Neural progenitor cell (in vitro differentiated cells): ENCODE measurements around the gene NSMCE1. TPM values are rescaled to one million over a fixed set of nuclear protein-coding genes. Genes with fewer than 3 reads are reported as not detected.

Experiments
- DNase-seq: peaks from one replicate; pipeline ENCODE4 v3.0.0-alpha.2; 2016; ENCODE audit warnings: low spot score
- H2AFZ ChIP-seq: fragments of 200-600 bp; sonication (generic); replicated peaks from 2 replicates; pipeline ENCODE4 v1.6.1; 2016; ENCODE audit warnings: antibody characterized with exemption
- H3F3A ChIP-seq: fragments of 200-600 bp; sonication (generic); 2 replicates; pipeline ENCODE4 v1.6.1; 2016; ENCODE audit warnings: antibody characterized with exemption, low read depth
- H3K27ac ChIP-seq: fragments of 200-600 bp; sonication (generic); 2 replicates; pipeline ENCODE4 v1.5.1; 2016; ENCODE audit warnings: mild to moderate bottlenecking
- H3K27me3 ChIP-seq: fragments of 200-600 bp; sonication (generic); 2 replicates; pipeline ENCODE4 v1.6.1; 2016; ENCODE audit warnings: mild to moderate bottlenecking, moderate library complexity
- H3K36me3 ChIP-seq: fragments of 200-600 bp; sonication (generic); 2 replicates; pipeline ENCODE4 v1.5.1; 2016
- H3K4me1 ChIP-seq: fragments of 200-600 bp; sonication (generic); 2 replicates; pipeline ENCODE4 v1.6.1; 2016; ENCODE audit warnings: mixed run types
- H3K4me2 ChIP-seq: fragments of 200-600 bp; sonication (generic); 2 replicates; pipeline ENCODE4 v1.6.1; 2016
- H3K4me3 ChIP-seq: fragments of 200-600 bp; sonication (generic); 2 replicates; pipeline ENCODE4 v1.5.1; 2016
- H3K79me2 ChIP-seq: fragments of 200-600 bp; sonication (generic); 2 replicates; pipeline ENCODE4 v1.6.1; 2016; ENCODE audit warnings: low read depth
- H3K9ac ChIP-seq: fragments of 200-600 bp; sonication (generic); 2 replicates; pipeline ENCODE4 v1.6.1; 2016
- H3K9me3 ChIP-seq: fragments of 200-600 bp; sonication (generic); 2 replicates; pipeline ENCODE4 v1.5.1; 2016; ENCODE audit warnings: low read depth
- H4K20me1 ChIP-seq: fragments of 200-600 bp; sonication (generic); 2 replicates; pipeline ENCODE4 v1.6.1; 2016; ENCODE audit warnings: low read depth
- H3K27ac Mint-ChIP-seq: 3 replicates; pipeline ENCODE4 v1.8.0; 2021; ENCODE audit warnings: mixed read lengths
- H3K27me3 Mint-ChIP-seq: 2 replicates; pipeline ENCODE4 v1.8.0; 2022; ENCODE audit warnings: low read depth, mild to moderate bottlenecking, inconsistent platforms, moderate library complexity, mixed read lengths; ENCODE audit not compliant: insufficient read depth
- H3K36me3 Mint-ChIP-seq: 3 replicates; pipeline ENCODE4 v1.8.0; 2021; ENCODE audit warnings: mixed read lengths
- H3K4me1 Mint-ChIP-seq: 3 replicates; pipeline ENCODE4 v1.8.0; 2021; ENCODE audit warnings: mixed read lengths
- H3K4me3 Mint-ChIP-seq: 3 replicates; pipeline ENCODE4 v1.8.0; 2021; ENCODE audit warnings: mild to moderate bottlenecking, moderate library complexity, mixed read lengths
- H3K9me3 Mint-ChIP-seq: 3 replicates; pipeline ENCODE4 v1.8.0; 2020; ENCODE audit warnings: mixed read lengths
- EZH2 ChIP-seq: fragments of 200-600 bp; sonication (generic); IDR thresholded peaks from 2 replicates; pipeline ENCODE4 v1.6.1; 2017; ENCODE audit warnings: antibody characterized with exemption, mild to moderate bottlenecking, moderate library complexity
- EZH2phosphoT487 ChIP-seq: fragments of 200-600 bp; sonication (generic); IDR thresholded peaks from 2 replicates; pipeline ENCODE4 v1.6.1; 2017; ENCODE audit warnings: antibody characterized with exemption
- total RNA-seq: library from RNA; depleted of rRNA; stranded (reverse); fragments of >200 nt; gene quantifications from 2 replicates; pipeline ENCODE4 v1.2.3, GENCODE V29; 2015; ENCODE audit warnings: low replicate concordance
- TF ChIP-seq, protein P1 (sequence below): fragments of 200-600 bp; sonication (generic); IDR thresholded peaks from 2 replicates; pipeline ENCODE4 v1.5.1; 2017; ENCODE audit warnings: antibody characterized with exemption, mild to moderate bottlenecking

NSMCE1 gene
- total RNA-seq, 1 donor from 2014 or later: 83.4 TPM

DNA sequence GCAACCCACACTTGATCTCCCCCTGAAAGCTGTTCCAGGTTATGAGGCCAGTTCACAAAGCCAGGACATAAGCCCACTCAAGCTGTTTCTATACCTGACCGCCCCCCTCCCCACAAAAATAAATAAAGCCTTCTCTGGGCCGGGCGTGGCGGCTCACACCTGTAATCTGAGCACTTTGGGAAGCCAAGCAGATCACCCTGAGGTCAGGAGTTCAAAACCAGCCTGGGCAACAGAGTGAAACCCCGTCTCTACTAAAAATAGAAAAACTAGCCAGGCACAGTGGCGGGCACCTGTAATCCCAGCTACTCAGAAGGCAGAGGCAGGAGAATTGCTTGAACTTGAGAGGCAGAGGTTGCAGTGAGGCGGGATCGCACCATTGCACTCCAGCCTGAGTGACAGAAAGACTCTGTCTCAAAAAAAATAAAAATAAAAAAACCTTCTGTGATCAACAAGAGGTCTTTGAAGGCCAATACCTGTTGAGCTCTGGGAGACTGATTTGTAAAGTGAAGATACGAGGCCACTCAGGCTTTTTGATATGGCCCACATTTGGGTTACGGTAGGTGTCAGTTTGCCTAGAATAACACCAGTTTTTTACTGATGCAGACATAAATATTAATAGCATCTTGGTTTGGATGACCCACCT is 63.0 kb downstream of the NSMCE1 start:
- no peaks in the 10 kb centered on the region for H4K20me1 ChIP-seq
- H3K27me3 Mint-ChIP-seq: peaks cover 7% of the 10 kb centered on the region
- TF ChIP-seq EZH2: no peak
- no peak for TF ChIP-seq EZH2phosphoT487
- TF ChIP-seq, protein P1, sequence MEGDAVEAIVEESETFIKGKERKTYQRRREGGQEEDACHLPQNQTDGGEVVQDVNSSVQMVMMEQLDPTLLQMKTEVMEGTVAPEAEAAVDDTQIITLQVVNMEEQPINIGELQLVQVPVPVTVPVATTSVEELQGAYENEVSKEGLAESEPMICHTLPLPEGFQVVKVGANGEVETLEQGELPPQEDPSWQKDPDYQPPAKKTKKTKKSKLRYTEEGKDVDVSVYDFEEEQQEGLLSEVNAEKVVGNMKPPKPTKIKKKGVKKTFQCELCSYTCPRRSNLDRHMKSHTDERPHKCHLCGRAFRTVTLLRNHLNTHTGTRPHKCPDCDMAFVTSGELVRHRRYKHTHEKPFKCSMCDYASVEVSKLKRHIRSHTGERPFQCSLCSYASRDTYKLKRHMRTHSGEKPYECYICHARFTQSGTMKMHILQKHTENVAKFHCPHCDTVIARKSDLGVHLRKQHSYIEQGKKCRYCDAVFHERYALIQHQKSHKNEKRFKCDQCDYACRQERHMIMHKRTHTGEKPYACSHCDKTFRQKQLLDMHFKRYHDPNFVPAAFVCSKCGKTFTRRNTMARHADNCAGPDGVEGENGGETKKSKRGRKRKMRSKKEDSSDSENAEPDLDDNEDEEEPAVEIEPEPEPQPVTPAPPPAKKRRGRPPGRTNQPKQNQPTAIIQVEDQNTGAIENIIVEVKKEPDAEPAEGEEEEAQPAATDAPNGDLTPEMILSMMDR: no peak

DNA sequence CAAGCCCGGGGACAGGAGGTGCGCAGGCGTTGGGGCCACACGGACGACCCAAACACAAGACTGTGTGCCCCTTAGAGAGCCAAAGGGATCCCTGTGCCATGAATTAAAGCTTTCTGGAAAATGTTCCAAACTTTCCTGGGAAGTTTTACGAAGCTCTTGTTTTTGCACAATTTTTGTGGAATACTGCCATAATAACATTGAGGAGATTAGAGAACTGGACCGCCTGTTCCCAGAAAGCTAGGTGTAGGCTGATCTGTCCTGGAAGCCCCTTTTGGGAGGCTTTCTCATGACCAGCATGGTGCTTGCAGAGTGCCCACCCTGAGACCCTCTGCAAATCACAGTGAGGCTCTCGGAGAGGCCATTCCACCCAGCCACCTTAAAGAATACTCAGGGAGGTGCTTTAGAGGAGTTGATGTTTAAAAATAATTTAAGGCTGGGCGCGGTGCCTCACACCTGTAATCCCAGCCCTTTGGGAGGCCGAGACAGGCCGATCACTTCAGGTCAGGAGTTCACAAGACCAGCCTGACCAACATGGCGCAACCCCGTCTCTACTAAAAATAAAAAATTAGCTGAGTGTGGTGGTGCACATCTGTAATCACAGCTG is 64.2 kb downstream of the NSMCE1 start:
- Histone ChIP-seq H4K20me1 (no peaks in the 10 kb centered on the region), H3K4me2 (peak overlapping the region; percentile 86), H3F3A (peaks cover 13% of the 10 kb centered on the region), H3K9me3 (no peaks in the 10 kb centered on the region), H3K9ac (peak overlapping the region; percentile 76), H2AFZ (peak overlapping the region; percentile 90), H3K4me3 (peak overlapping the region; percentile 70), H3K27ac (peak overlapping the region; percentile 72), H3K79me2 (peaks cover 16% of the 10 kb centered on the region), H3K4me1 (peaks cover 12% of the 10 kb centered on the region), H3K36me3 (no peaks in the 10 kb centered on the region), H3K27me3 (no peaks in the 10 kb centered on the region)
- no peak for DNase-seq
- no peaks in the 10 kb centered on the region for H3K36me3 Mint-ChIP-seq
- H3K4me1 Mint-ChIP-seq: peaks cover 22% of the 10 kb centered on the region
- no peaks in the 10 kb centered on the region for H3K9me3 Mint-ChIP-seq
- H3K27ac Mint-ChIP-seq: peak overlapping the region; percentile 99
- peaks cover 7% of the 10 kb centered on the region for H3K27me3 Mint-ChIP-seq
- TF ChIP-seq EZH2phosphoT487 (no peak), EZH2 (no peak)
- TF ChIP-seq, protein P1: no peak
- H3K4me3 Mint-ChIP-seq: peak overlapping the region; percentile 96

More for the DNA sequence above, 63.0 kb downstream of the NSMCE1 start:
- Mint-ChIP-seq H3K9me3 (no peaks in the 10 kb centered on the region), H3K27ac (no peak overlapping the region), H3K4me3 (no peak overlapping the region), H3K36me3 (no peaks in the 10 kb centered on the region), H3K4me1 (peaks cover 22% of the 10 kb centered on the region)
- H3K9me3 ChIP-seq: no peaks in the 10 kb centered on the region
- no peak overlapping the region for H3K9ac ChIP-seq
- H3K79me2 ChIP-seq: peaks cover 16% of the 10 kb centered on the region
- no peaks in the 10 kb centered on the region for H3K27me3 ChIP-seq
- H3K4me3 ChIP-seq: no peak overlapping the region
- no peak for DNase-seq
- peaks cover 13% of the 10 kb centered on the region for H3F3A ChIP-seq
- H3K4me1 ChIP-seq: peaks cover 12% of the 10 kb centered on the region
- H3K27ac ChIP-seq: no peak overlapping the region
- H3K4me2 ChIP-seq: no peak overlapping the region
- no peak overlapping the region for H2AFZ ChIP-seq
- no peaks in the 10 kb centered on the region for H3K36me3 ChIP-seq

GRCh38 chr16:27203507-27204311 is 64.9 kb downstream of the NSMCE1 start, which contains the start of gene KDM8:
Gene KDM8 (plus strand): TSS chr16:27203526. CDS start chr16:27210124, 6,598 bp downstream.
- Histone ChIP-seq H3K27me3 (no peaks in the 10 kb centered on the region), H3K4me1 (peaks cover 12% of the 10 kb centered on the region)
- no peaks in the 10 kb centered on the region for H3K36me3 Mint-ChIP-seq

More at GRCh38 chr16:27203507-27204311, 64.9 kb downstream of the NSMCE1 start, which contains the start of gene KDM8:
- no peaks in the 10 kb centered on the region for H3K36me3 ChIP-seq
- peak; percentile 100 for DNase-seq
- H2AFZ ChIP-seq: peak within 1 kb of the TSS; percentile 97
- peak within 1 kb of the TSS; percentile 70 for H3K4me3 ChIP-seq
- peaks cover 13% of the 10 kb centered on the region for H3F3A ChIP-seq
- peak within 1 kb of the TSS; percentile 86 for H3K4me2 ChIP-seq
- no peaks in the 10 kb centered on the region for H4K20me1 ChIP-seq
- peaks cover 22% of the 10 kb centered on the region for H3K4me1 Mint-ChIP-seq
- H3K9me3 ChIP-seq: no peaks in the 10 kb centered on the region
- peak within 1 kb of the TSS; percentile 96 for H3K4me3 Mint-ChIP-seq
- TF ChIP-seq, protein P1: no peak
- no peak for TF ChIP-seq EZH2phosphoT487
- no peak for TF ChIP-seq EZH2
- no peaks in the 10 kb centered on the region for H3K9me3 Mint-ChIP-seq
- peak within 1 kb of the TSS; percentile 76 for H3K9ac ChIP-seq
- H3K27ac Mint-ChIP-seq: peak within 1 kb of the TSS; percentile 99
- H3K27me3 Mint-ChIP-seq: peaks cover 7% of the 10 kb centered on the region
- H3K79me2 ChIP-seq: peaks cover 16% of the 10 kb centered on the region
- peak within 1 kb of the TSS; percentile 94 for H3K27ac ChIP-seq
